B cell (primary cell): Measurements from ENCODE around the gene TNP2. TPM values are rescaled to one million over a fixed set of nuclear protein-coding genes. Genes with fewer than 3 reads are reported as not detected.

Experiments
- ATAC-seq: fragments of 200-7000 bp; cut with Tn5 transposase; one replicate; pipeline ENCODE4 v1.10.0; 2021; ENCODE audit warnings: low read depth, mild to moderate bottlenecking, moderate number of reproducible peaks, moderate library complexity
- CTCF ChIA-PET: fragments of 350-600 bp; sonication (Branson Sonifier 250); formaldehyde crosslinking; loops from one replicate; lab custom pipeline; 2021; ENCODE audit warnings: antibody characterized with exemption, inconsistent platforms; lab: Charles Lee
- POLR2A ChIA-PET: fragments of 350-600 bp; sonication (Branson Sonifier 250); formaldehyde crosslinking; loops from one replicate; lab custom pipeline; 2021; ENCODE audit warnings: antibody characterized with exemption; lab: Charles Lee
- DNase-seq: peaks from one replicate; pipeline ENCODE4 v3.0.0; 2013
- H2AFZ ChIP-seq: 2 replicates; pipeline ENCODE4 v1.6.1; 2012; ENCODE audit warnings: mild to moderate bottlenecking, low read depth, low read length; ENCODE audit not compliant: insufficient read depth, poor library complexity, severe bottlenecking
- H3K27ac ChIP-seq, 2 donors: 1 replicate in 1 of 2; 2 replicates in 1 of 2; pipeline ENCODE4 v1.5.1; 2012 to 2013; ENCODE audit warnings: low read length in 2 of 2, mild to moderate bottlenecking in 2 of 2, moderate library complexity in 1 of 2
- H3K27me3 ChIP-seq, 4 experiments: fragments of 200-600 bp in 1 of 4; sonication (generic) in 1 of 4; replicated peaks in 1 of 4; 1 replicate in 2 of 4; 2 replicates in 2 of 4; pipeline versions ENCODE4 v1.6.1 to v1.7.0; 2013 to 2016; ENCODE audit warnings: low read length in 3 of 4, mild to moderate bottlenecking in 2 of 4, mixed read lengths in 1 of 4, moderate library complexity in 1 of 4; ENCODE audit not compliant: insufficient read depth in 4 of 4, control insufficient read depth in 3 of 4; ENCODE audit errors: control extremely low read depth in 1 of 4
- H3K36me3 ChIP-seq, 2 experiments: replicated peaks in 1 of 2; 1 replicate in 1 of 2; 2 replicates in 1 of 2; pipeline versions ENCODE4 v1.6.1 to v1.7.1; 2013; ENCODE audit warnings: low read length in 1 of 2; ENCODE audit not compliant: insufficient read depth in 2 of 2, control insufficient read depth in 1 of 2; ENCODE audit errors: control extremely low read depth in 1 of 2, extremely low read depth in 1 of 2
- H3K4me1 ChIP-seq, 2 donors: fragments of 200-600 bp in 1 of 2; sonication (generic) in 1 of 2; 1 replicate in 1 of 2; 2 replicates in 1 of 2; pipeline versions ENCODE4 v1.5.1 to v1.6.1; 2013 to 2017; ENCODE audit warnings: low read length in 2 of 2; ENCODE audit not compliant: control insufficient read depth in 2 of 2, insufficient read depth in 2 of 2
- H3K4me2 ChIP-seq: replicated peaks from 2 replicates; pipeline ENCODE3; 2012; ENCODE audit warnings: mild to moderate bottlenecking, low read depth, low read length; ENCODE audit not compliant: poor library complexity, severe bottlenecking
- H3K4me3 ChIP-seq, 5 experiments: fragments of 200-600 bp in 1 of 5; sonication (generic) in 1 of 5; 1 replicate in 3 of 5; 2 replicates in 2 of 5; pipeline versions ENCODE4 v1.5.1 to v1.7.0; 2011 to 2016; ENCODE audit warnings: low read length in 4 of 5, mild to moderate bottlenecking in 4 of 5, low read depth in 2 of 5, control low read depth in 1 of 5, moderate library complexity in 1 of 5; ENCODE audit not compliant: insufficient read depth in 1 of 5; ENCODE audit errors: control extremely low read depth in 1 of 5, extremely low read depth in 1 of 5
- H3K79me2 ChIP-seq: fragments of 200-600 bp; sonication (generic); one replicate; pipeline ENCODE4 v1.6.0; 2016; ENCODE audit warnings: low read length; ENCODE audit not compliant: control insufficient read depth, insufficient read depth
- H3K9ac ChIP-seq: fragments of 200-600 bp; sonication (generic); 2 replicates; pipeline ENCODE4 v1.6.1; 2017; ENCODE audit warnings: mild to moderate bottlenecking, low read length, moderate library complexity
- H3K9me3 ChIP-seq, 3 donors: one replicate each; pipeline versions ENCODE4 v1.6.1 to v1.7.1; 2013; ENCODE audit warnings: low read length in 2 of 3; ENCODE audit not compliant: control insufficient read depth in 2 of 3, insufficient read depth in 1 of 3; ENCODE audit errors: control extremely low read depth in 1 of 3
- H4K20me1 ChIP-seq: 2 replicates; pipeline ENCODE4 v1.6.0; 2012; ENCODE audit warnings: mild to moderate bottlenecking, low read length; ENCODE audit not compliant: insufficient read depth, control insufficient read depth, poor library complexity, severe bottlenecking
- H3K27ac Mint-ChIP-seq: one replicate; pipeline ENCODE4 v1.8.0; 2021; ENCODE audit warnings: mixed read lengths
- H3K27me3 Mint-ChIP-seq: one replicate; pipeline ENCODE4 v1.8.0; 2021; ENCODE audit warnings: mixed read lengths
- H3K4me1 Mint-ChIP-seq: one replicate; pipeline ENCODE4 v1.8.0; 2021; ENCODE audit warnings: mixed read lengths
- H3K4me3 Mint-ChIP-seq: one replicate; pipeline ENCODE4 v1.8.0; 2021; ENCODE audit warnings: mixed read lengths
- H3K9me3 Mint-ChIP-seq: one replicate; pipeline ENCODE4 v1.8.0; 2022; ENCODE audit warnings: mixed read lengths; ENCODE audit not compliant: insufficient read depth
- EZH2 ChIP-seq: IDR thresholded peaks from 2 replicates; pipeline ENCODE4 v1.6.1; 2012; ENCODE audit warnings: borderline replicate concordance, low read depth, mild to moderate bottlenecking, moderate library complexity, low read length; ENCODE audit not compliant: insufficient read depth, poor library complexity, severe bottlenecking
- WGBS: methylation state at CpG from one replicate; pipeline ENCODE4 v1.1.5; 2013; ENCODE audit warnings: missing lambda C conversion rate; ENCODE audit not compliant: insufficient coverage; 5-methylcytosine and 5-hydroxymethylcytosine counted together
- intact Hi-C: fragments of 100-400 bp; cut with micrococcal nuclease; formaldehyde crosslinking; loops from one replicate; pipeline ENCODE4 v1.10.0; 2022
- polyA plus RNA-seq: library from polyadenylated mRNA; depleted of rRNA; stranded (reverse); fragments of >200 nt; gene quantifications from 2 replicates; pipeline ENCODE4 v1.2.3, GENCODE V29; 2012
- total RNA-seq, 2 donors: library from RNA; stranded (reverse); fragments of 120-200 nt in 1 of 2; gene quantifications; 1 replicate in 1 of 2; 2 replicates in 1 of 2; pipeline versions ENCODE4 v1.2.3 to v1.2.4, GENCODE V29; 2013 to 2022
- TF ChIP-seq, protein P1 (sequence below): fragments of 200-600 bp; IDR thresholded peaks from one replicate; pipeline ENCODE4 v1.8.0; 2022; ENCODE audit warnings: antibody characterized with exemption, mild to moderate bottlenecking

Gene TNP2
- total and polyA plus RNA-seq, 2 donors (not counting 1 experiment from before 2014, with no cell fraction given), result not detected

DNA sequence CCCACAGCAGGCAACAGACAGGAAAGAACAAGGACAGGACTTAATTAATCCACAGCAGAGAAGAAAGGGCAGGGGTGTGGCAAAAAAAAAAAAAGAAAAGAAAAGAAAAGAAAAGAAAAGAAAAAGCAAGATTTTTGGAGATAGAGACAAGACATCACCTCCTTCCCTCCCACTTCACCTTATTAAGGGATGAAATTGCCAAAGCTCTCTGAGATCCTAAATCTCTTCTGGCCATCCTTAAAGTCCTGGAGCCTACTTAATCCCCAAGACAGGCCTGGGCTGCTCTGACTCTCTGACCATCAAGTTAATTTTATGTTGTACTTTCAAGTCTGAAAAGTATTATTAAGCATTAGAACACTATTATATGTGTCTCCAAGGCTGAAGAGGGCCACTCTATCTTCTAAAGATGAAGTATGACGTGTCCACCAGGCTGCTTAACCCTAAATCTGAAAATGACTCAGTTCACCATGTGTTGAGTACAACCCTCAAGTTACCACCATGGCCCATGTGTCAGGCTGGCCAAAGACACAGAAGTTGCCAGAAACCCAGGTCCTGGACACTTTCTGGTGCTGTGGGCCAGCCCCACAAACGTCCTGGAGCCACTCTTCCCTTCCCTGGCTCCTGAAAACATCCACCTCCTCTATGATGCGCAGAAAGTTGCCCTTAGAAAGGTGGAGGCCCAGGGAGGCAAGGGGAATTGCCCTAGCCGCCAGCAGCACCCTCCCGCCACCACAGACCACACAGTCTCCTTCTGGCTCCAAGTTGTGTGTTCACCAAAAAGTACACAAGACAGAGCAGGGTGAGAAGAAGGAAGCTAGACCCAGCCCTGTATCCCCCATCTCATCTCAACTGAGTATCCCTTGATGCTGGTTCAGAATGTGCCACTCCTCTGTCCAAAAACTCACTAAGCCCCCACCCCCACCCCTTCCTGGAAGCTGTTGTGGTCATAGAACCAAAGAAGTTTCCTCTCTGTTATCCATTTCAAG is 15.8 kb downstream of the TNP2 start:
- ATAC-seq (no peak), DNase-seq (peak; percentile 42)
- H3K4me1 Mint-ChIP-seq, result peaks cover 54% of the 10 kb centered on the region
- CTCF ChIA-PET, result interaction anchor here (0.9 to 10.3 kb wide), 9 partner anchors 29 to 290 kb away, joined by 3 to 223 read pairs (median 24); no protein-coding TSS in a partner anchor
- intact Hi-C loops, result loop anchor here (2.0 to 10.0 kb wide), 3 partner anchors 21 to 661 kb away; partner anchors contain the start of gene GSPT1
- TF ChIP-seq EZH2, result no peak
- TF ChIP-seq, protein P1, sequence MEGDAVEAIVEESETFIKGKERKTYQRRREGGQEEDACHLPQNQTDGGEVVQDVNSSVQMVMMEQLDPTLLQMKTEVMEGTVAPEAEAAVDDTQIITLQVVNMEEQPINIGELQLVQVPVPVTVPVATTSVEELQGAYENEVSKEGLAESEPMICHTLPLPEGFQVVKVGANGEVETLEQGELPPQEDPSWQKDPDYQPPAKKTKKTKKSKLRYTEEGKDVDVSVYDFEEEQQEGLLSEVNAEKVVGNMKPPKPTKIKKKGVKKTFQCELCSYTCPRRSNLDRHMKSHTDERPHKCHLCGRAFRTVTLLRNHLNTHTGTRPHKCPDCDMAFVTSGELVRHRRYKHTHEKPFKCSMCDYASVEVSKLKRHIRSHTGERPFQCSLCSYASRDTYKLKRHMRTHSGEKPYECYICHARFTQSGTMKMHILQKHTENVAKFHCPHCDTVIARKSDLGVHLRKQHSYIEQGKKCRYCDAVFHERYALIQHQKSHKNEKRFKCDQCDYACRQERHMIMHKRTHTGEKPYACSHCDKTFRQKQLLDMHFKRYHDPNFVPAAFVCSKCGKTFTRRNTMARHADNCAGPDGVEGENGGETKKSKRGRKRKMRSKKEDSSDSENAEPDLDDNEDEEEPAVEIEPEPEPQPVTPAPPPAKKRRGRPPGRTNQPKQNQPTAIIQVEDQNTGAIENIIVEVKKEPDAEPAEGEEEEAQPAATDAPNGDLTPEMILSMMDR, result no peak
- peak overlapping the region; percentile 89 for H3K4me3 Mint-ChIP-seq
- peak overlapping the region; percentile 98 for H3K4me2 ChIP-seq
- H3K9me3 ChIP-seq, result no peaks in the 10 kb centered on the region
- peaks cover 50% of the 10 kb centered on the region for H4K20me1 ChIP-seq
- no peaks in the 10 kb centered on the region for H3K9me3 Mint-ChIP-seq
- H3K79me2 ChIP-seq, result peaks cover 20% of the 10 kb centered on the region
- POLR2A ChIA-PET, result interaction anchor here (0.6 to 5.8 kb wide), 12 partner anchors 29 to 312 kb away, joined by 3 to 89 read pairs (median 7); no protein-coding TSS in a partner anchor
- peak overlapping the region; percentile 79 for H3K27ac Mint-ChIP-seq
- WGBS, result 85% methylated on average over 4 of the region's 5 CpGs
- peaks cover 41 to 50% of the 10 kb centered on the region in 2 donors for H3K4me1 ChIP-seq
- H3K4me3 ChIP-seq, result peak overlapping the region in 4 of 5 experiments; percentile 6 to 89 (median 68)
- peaks cover 2 to 17% of the 10 kb centered on the region in 2 experiments for H3K36me3 ChIP-seq
- H2AFZ ChIP-seq, result no peak overlapping the region
- H3K27me3 Mint-ChIP-seq, result no peaks in the 10 kb centered on the region
- no peak overlapping the region for H3K27ac ChIP-seq
- H3K27me3 ChIP-seq, result no peaks in the 10 kb centered on the region
- peak overlapping the region; percentile 84 for H3K9ac ChIP-seq
